Liver (tissue), 9 donors: Measurements from ENCODE around the gene THBS3. TPM values are rescaled to one million over a fixed set of nuclear protein-coding genes. Genes with fewer than 3 reads are reported as not detected.

Experiments
- DNase-seq: peaks from one replicate; pipeline ENCODE4 v3.0.0-alpha.2; 2017; ENCODE audit warnings: low spot score
- H3K27ac ChIP-seq, 2 donors: one replicate each; pipeline ENCODE4 v1.7.0; 2013; ENCODE audit warnings: inconsistent platforms in 2 of 2, low read length in 2 of 2, control low read depth in 1 of 2, low read depth in 1 of 2, mild to moderate bottlenecking in 1 of 2
- H3K27me3 ChIP-seq, 4 donors: one replicate each; pipeline versions ENCODE4 v1.6.1 to v1.7.0; 2013; ENCODE audit warnings: low read length in 3 of 4, inconsistent platforms in 1 of 4, mild to moderate bottlenecking in 1 of 4, moderate library complexity in 1 of 4; ENCODE audit not compliant: control insufficient read depth in 4 of 4, insufficient read depth in 4 of 4
- H3K36me3 ChIP-seq, 4 donors: one replicate each; pipeline versions ENCODE4 v1.6.1 to v1.7.0; 2013; ENCODE audit warnings: low read length in 3 of 4, mild to moderate bottlenecking in 3 of 4, low read depth in 1 of 4, moderate library complexity in 1 of 4; ENCODE audit not compliant: control insufficient read depth in 4 of 4, insufficient read depth in 3 of 4
- H3K4me1 ChIP-seq, 4 donors: one replicate each; pipeline versions ENCODE4 v1.6.1 to v1.7.0; 2013; ENCODE audit warnings: low read length in 3 of 4, mild to moderate bottlenecking in 3 of 4, moderate library complexity in 1 of 4; ENCODE audit not compliant: control insufficient read depth in 4 of 4, insufficient read depth in 4 of 4
- H3K4me3 ChIP-seq, 3 donors: one replicate each; pipeline versions ENCODE4 v1.6.1 to v1.7.0; 2013; ENCODE audit warnings: low read length in 3 of 3, control low read depth in 1 of 3, low read depth in 1 of 3, mild to moderate bottlenecking in 1 of 3
- H3K9ac ChIP-seq, 2 donors: one replicate each; pipeline ENCODE4 v1.7.0; 2013; ENCODE audit warnings: low read length in 2 of 2, mild to moderate bottlenecking in 2 of 2, moderate library complexity in 2 of 2, control low read depth in 1 of 2, low read depth in 1 of 2
- H3K9me3 ChIP-seq, 4 donors: one replicate each; pipeline versions ENCODE4 v1.6.1 to v1.7.0; 2013; ENCODE audit warnings: low read length in 3 of 4; ENCODE audit not compliant: control insufficient read depth in 4 of 4
- EGR1 ChIP-seq, 2 donors: IDR thresholded peaks; 2 replicates each; pipeline ENCODE4 v1.6.1; 2016 to 2018; ENCODE audit warnings: antibody characterized with exemption in 2 of 2, low read depth in 2 of 2
- FOXA1 ChIP-seq: IDR thresholded peaks from 2 replicates; pipeline ENCODE4 v1.6.1; 2016; ENCODE audit warnings: antibody characterized with exemption
- FOXA2 ChIP-seq: IDR thresholded peaks from 2 replicates; pipeline ENCODE4 v1.6.1; 2016; ENCODE audit warnings: antibody characterized with exemption
- GABPA ChIP-seq, 2 donors: IDR thresholded peaks in 1 of 2; conservative IDR thresholded peaks in 1 of 2; 2 replicates each; pipeline ENCODE4 v1.6.1; 2016; ENCODE audit warnings: antibody characterized with exemption in 2 of 2, mild to moderate bottlenecking in 1 of 2, moderate library complexity in 1 of 2
- HNF4A ChIP-seq, 2 donors: conservative IDR thresholded peaks; 2 replicates each; pipeline ENCODE4 v1.6.1; 2016; ENCODE audit warnings: antibody characterized with exemption in 2 of 2, mild to moderate bottlenecking in 2 of 2
- HNF4G ChIP-seq: IDR thresholded peaks from 2 replicates; pipeline ENCODE4 v1.6.1; 2016; ENCODE audit warnings: antibody characterized with exemption
- JUND ChIP-seq, 2 donors: IDR thresholded peaks; 2 replicates each; pipeline ENCODE4 v1.6.1; 2016; ENCODE audit warnings: antibody characterized with exemption in 2 of 2
- NR2F2 ChIP-seq: IDR thresholded peaks from 2 replicates; pipeline ENCODE4 v1.6.1; 2016; ENCODE audit warnings: antibody characterized with exemption
- RAD21 ChIP-seq, 2 donors: IDR thresholded peaks; 2 replicates each; pipeline ENCODE4 v1.6.1; 2016; ENCODE audit warnings: antibody characterized with exemption in 2 of 2, mild to moderate bottlenecking in 2 of 2
- REST ChIP-seq: IDR thresholded peaks from 2 replicates; pipeline ENCODE4 v1.6.1; 2016; ENCODE audit warnings: antibody characterized with exemption, mild to moderate bottlenecking
- RXRA ChIP-seq, 2 donors: IDR thresholded peaks; 2 replicates each; pipeline ENCODE4 v1.6.1; 2017 to 2018; ENCODE audit warnings: antibody characterized with exemption in 2 of 2, mild to moderate bottlenecking in 1 of 2
- SP1 ChIP-seq: IDR thresholded peaks from 2 replicates; pipeline ENCODE4 v1.6.1; 2018; ENCODE audit warnings: antibody characterized with exemption, mild to moderate bottlenecking
- TAF1 ChIP-seq: conservative IDR thresholded peaks from 2 replicates; pipeline ENCODE4 v1.6.1; 2016; ENCODE audit warnings: antibody characterized with exemption, mild to moderate bottlenecking
- YY1 ChIP-seq: IDR thresholded peaks from 2 replicates; pipeline ENCODE4 v1.6.1; 2016; ENCODE audit warnings: antibody characterized with exemption, mild to moderate bottlenecking
- ZBTB33 ChIP-seq: IDR thresholded peaks from 2 replicates; pipeline ENCODE4 v1.6.1; 2016; ENCODE audit warnings: antibody characterized with exemption
- WGBS: extraction: QIAGEN DNeasy Blood & Tissue Kit; methylation state at CpG from one replicate; pipeline ENCODE4 v1.1.7; 2013; 5-methylcytosine and 5-hydroxymethylcytosine counted together
- polyA plus RNA-seq, 2 donors: library from polyadenylated mRNA; stranded (reverse) in 1 of 2; unstranded in 1 of 2; fragments of 200-250 nt in 1 of 2; fragments of >200 nt in 1 of 2; fragmentation: Nextera tagmentation in 1 of 2; extraction: Ambion mirVana in 1 of 2; gene quantifications; one replicate each; pipeline versions ENCODE4 v1.2.1 to v1.2.3, GENCODE V29; 2013 to 2015
- total RNA-seq, 2 donors: library from RNA; depleted of rRNA; stranded (reverse); fragments of >200 nt; gene quantifications; one replicate each; pipeline ENCODE4 v1.2.3, GENCODE V29; 2014
- TF ChIP-seq, protein P1 (sequence below): IDR thresholded peaks from 2 replicates; pipeline ENCODE4 v1.6.1; 2016; ENCODE audit warnings: antibody characterized with exemption
- TF ChIP-seq, protein P2 (sequence below): IDR thresholded peaks from 2 replicates; pipeline ENCODE4 v1.6.1; 2016; ENCODE audit warnings: antibody characterized with exemption
- TF ChIP-seq, protein P3 (sequence below): fragments of 150-350 bp; IDR thresholded peaks from 2 replicates; pipeline ENCODE4 v1.5.1; 2017; ENCODE audit warnings: improper control_type of control experiment, low read depth, low read length; ENCODE audit not compliant: missing input control
- donor health status: healthy.
- donor health status: healthy.
- donor health status: healthy.
- donor health status: healthy.
- donor health status: healthy.

THBS3 gene
- total and polyA plus RNA-seq, 4 donors: 3.1 to 6.9 (median 4.2) TPM

- Histone ChIP-seq H3K4me3 (no peak overlapping the region), H3K9ac (no peak overlapping the region), H3K9me3 (no peaks in the 10 kb centered on the region), H3K4me1 (peaks cover 0 to 4% (median 0%) of the 10 kb centered on the region in 4 donors), H3K27me3 (no peaks in the 10 kb centered on the region), H3K36me3 (no peaks in the 10 kb centered on the region), H3K27ac (no peak overlapping the region)
- TF ChIP-seq NR2F2: no peak
- no peak for TF ChIP-seq RXRA (IDR thresholded peaks at IDR 0.05)
- no peak for TF ChIP-seq TAF1
- no peak for TF ChIP-seq REST
- TF ChIP-seq FOXA1: no peak
- TF ChIP-seq, protein P1, sequence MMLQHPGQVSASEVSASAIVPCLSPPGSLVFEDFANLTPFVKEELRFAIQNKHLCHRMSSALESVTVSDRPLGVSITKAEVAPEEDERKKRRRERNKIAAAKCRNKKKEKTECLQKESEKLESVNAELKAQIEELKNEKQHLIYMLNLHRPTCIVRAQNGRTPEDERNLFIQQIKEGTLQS: no peak
- TF ChIP-seq ZBTB33: no peak
- TF ChIP-seq, protein P2, sequence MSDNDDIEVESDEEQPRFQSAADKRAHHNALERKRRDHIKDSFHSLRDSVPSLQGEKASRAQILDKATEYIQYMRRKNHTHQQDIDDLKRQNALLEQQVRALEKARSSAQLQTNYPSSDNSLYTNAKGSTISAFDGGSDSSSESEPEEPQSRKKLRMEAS: no peak
- no peak for TF ChIP-seq YY1
- TF ChIP-seq GABPA (IDR thresholded peaks at IDR 0.05 in 1 of 2, conservative IDR thresholded peaks at IDR 0.05 in 1 of 2): no peak
- no peak for TF ChIP-seq FOXA2
- TF ChIP-seq HNF4G: no peak
- TF ChIP-seq SP1: no peak
- TF ChIP-seq, protein P3, sequence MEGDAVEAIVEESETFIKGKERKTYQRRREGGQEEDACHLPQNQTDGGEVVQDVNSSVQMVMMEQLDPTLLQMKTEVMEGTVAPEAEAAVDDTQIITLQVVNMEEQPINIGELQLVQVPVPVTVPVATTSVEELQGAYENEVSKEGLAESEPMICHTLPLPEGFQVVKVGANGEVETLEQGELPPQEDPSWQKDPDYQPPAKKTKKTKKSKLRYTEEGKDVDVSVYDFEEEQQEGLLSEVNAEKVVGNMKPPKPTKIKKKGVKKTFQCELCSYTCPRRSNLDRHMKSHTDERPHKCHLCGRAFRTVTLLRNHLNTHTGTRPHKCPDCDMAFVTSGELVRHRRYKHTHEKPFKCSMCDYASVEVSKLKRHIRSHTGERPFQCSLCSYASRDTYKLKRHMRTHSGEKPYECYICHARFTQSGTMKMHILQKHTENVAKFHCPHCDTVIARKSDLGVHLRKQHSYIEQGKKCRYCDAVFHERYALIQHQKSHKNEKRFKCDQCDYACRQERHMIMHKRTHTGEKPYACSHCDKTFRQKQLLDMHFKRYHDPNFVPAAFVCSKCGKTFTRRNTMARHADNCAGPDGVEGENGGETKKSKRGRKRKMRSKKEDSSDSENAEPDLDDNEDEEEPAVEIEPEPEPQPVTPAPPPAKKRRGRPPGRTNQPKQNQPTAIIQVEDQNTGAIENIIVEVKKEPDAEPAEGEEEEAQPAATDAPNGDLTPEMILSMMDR: no peak
- no peak for TF ChIP-seq JUND (IDR thresholded peaks at IDR 0.05)
- TF ChIP-seq RAD21 (IDR thresholded peaks at IDR 0.05): no peak
- no peak for TF ChIP-seq HNF4A (conservative IDR thresholded peaks at IDR 0.05)
- TF ChIP-seq EGR1 (IDR thresholded peaks at IDR 0.05; ENCODE audit: low read depth in 2 of 2): no peak
- no peak for DNase-seq
- WGBS: 83% methylated on average over 16 of the region's 16 CpGs
Observed at GRCh38 chr1:155187456-155187891, 20.2 kb downstream of the THBS3 start.
